Osteoblast (primary cell): Measurements from ENCODE around the gene HEATR9. TPM values are rescaled to one million over a fixed set of nuclear protein-coding genes. Genes with fewer than 3 reads are reported as not detected.

Experiments
- DNase-seq: peaks from one replicate; pipeline ENCODE4 v3.0.0; 2011; ENCODE audit warnings: low spot score, mixed read lengths; ENCODE audit not compliant: insufficient read length; ENCODE audit errors: missing footprints
- H2AFZ ChIP-seq: 2 replicates; pipeline ENCODE4 v1.6.0; 2011; ENCODE audit warnings: mild to moderate bottlenecking, low read length
- H3K27ac ChIP-seq: 2 replicates; pipeline ENCODE4 v1.5.1; 2011; ENCODE audit warnings: mild to moderate bottlenecking, low read depth, low read length, moderate library complexity
- H3K27me3 ChIP-seq: 2 replicates; pipeline ENCODE4 v1.6.0; 2012; ENCODE audit warnings: mild to moderate bottlenecking, control low read depth, inconsistent platforms, low read length, moderate library complexity; ENCODE audit not compliant: insufficient read depth
- H3K36me3 ChIP-seq: 2 replicates; pipeline ENCODE4 v1.5.1; 2011; ENCODE audit warnings: mild to moderate bottlenecking, low read length, control low read depth, moderate library complexity; ENCODE audit not compliant: insufficient read depth
- H3K4me1 ChIP-seq: 2 replicates; pipeline ENCODE4 v1.5.1; 2011; ENCODE audit warnings: mild to moderate bottlenecking, low read length, control low read depth, moderate library complexity; ENCODE audit not compliant: insufficient read depth
- H3K4me2 ChIP-seq: 2 replicates; pipeline ENCODE4 v1.6.0; 2011; ENCODE audit warnings: mild to moderate bottlenecking, low read length; ENCODE audit not compliant: insufficient read depth
- H3K4me3 ChIP-seq: fragments of 200-600 bp; sonication (generic); 3 replicates; pipeline ENCODE4 v1.5.1; 2012; ENCODE audit warnings: mild to moderate bottlenecking, low read length, inconsistent platforms; ENCODE audit not compliant: insufficient read depth
- H3K79me2 ChIP-seq: 2 replicates; pipeline ENCODE4 v1.6.0; 2012; ENCODE audit warnings: mild to moderate bottlenecking, low read length, control low read depth, inconsistent platforms; ENCODE audit not compliant: insufficient read depth
- H3K9me3 ChIP-seq: 2 replicates; pipeline ENCODE4 v1.5.1; 2011; ENCODE audit warnings: low read depth, low read length, control low read depth
- H4K20me1 ChIP-seq: 2 replicates; pipeline ENCODE4 v1.6.0; 2012; ENCODE audit warnings: mild to moderate bottlenecking, low read length, control low read depth; ENCODE audit not compliant: insufficient read depth
- CTCF ChIP-seq: IDR thresholded peaks from 2 replicates; pipeline ENCODE4 v1.5.1; 2011; ENCODE audit warnings: mild to moderate bottlenecking, low read depth, low read length, moderate library complexity; ENCODE audit errors: extremely low read depth
- total RNA-seq: library from RNA; depleted of rRNA; stranded (reverse); fragments of >200 nt; gene quantifications from 2 replicates; pipeline ENCODE4 v1.2.3, GENCODE V29; 2012

Gene HEATR9
- total RNA-seq, 1 donor = not detected

- TF ChIP-seq CTCF = no peak
- H3K9me3 ChIP-seq = no peaks in the 10 kb centered on the region
- H3K36me3 ChIP-seq = no peaks in the 10 kb centered on the region
- no peaks in the 10 kb centered on the region for H3K27me3 ChIP-seq
- DNase-seq = no peak
- no peak overlapping the region for H3K4me2 ChIP-seq
- H3K79me2 ChIP-seq = no peaks in the 10 kb centered on the region
- H3K27ac ChIP-seq = no peak overlapping the region
- no peaks in the 10 kb centered on the region for H4K20me1 ChIP-seq
- H3K4me1 ChIP-seq = no peaks in the 10 kb centered on the region
- no peak overlapping the region for H3K4me3 ChIP-seq
- no peak overlapping the region for H2AFZ ChIP-seq
Measured at GRCh38 chr17:35875072-35875799, 6.5 kb upstream of the HEATR9 start.

DNA sequence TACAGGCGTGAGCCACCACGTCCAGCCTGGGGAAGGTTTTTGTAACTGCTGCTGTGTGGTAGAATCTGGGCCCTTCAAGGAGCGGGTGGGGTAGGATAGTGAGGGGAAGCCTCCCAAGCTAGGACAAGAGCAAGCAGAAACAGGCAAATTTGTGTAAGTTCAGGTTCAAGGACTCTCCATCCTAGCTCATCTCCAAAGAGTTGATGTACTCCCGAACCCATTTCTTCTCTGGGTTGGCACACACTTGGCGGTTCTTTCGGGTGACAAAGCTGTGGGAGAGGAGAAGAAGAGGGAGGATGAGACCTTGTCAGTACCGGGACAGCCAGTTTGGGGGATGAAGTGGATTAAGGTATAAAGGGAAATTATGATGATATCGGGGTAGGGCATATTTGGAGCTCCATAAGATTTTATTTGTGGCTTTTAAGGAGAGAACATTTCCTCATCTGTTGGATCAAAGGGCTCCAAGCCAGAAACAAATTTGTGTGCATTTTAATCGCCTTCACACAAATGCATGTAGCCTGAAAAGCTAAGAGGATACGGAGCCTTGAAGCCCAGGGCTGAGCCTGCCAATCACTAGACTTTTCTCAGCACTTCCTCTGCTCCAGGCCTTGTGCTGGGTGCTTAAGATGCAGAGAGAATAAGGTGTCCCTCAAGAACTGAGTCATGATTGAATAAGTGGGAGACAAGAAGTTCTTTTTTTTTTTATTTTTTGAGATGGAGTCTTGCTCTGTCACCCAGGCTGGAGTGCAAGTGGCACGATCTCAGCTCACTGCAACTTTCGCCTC, 3.7 kb upstream of the HEATR9 start:
- no peak for TF ChIP-seq CTCF
- H4K20me1 ChIP-seq = no peaks in the 10 kb centered on the region

GRCh38 chr17:35870906-35871819, 2.5 kb upstream of the HEATR9 start:
- Histone ChIP-seq H2AFZ (no peak overlapping the region), H3K36me3 (no peaks in the 10 kb centered on the region), H3K4me1 (peaks cover 2% of the 10 kb centered on the region), H4K20me1 (no peaks in the 10 kb centered on the region), H3K9me3 (no peaks in the 10 kb centered on the region), H3K4me2 (no peak overlapping the region), H3K4me3 (no peak overlapping the region), H3K27ac (no peak overlapping the region), H3K79me2 (no peaks in the 10 kb centered on the region), H3K27me3 (no peaks in the 10 kb centered on the region)
- no peak for DNase-seq
- no peak for TF ChIP-seq CTCF

More for the DNA sequence above, 3.7 kb upstream of the HEATR9 start:
- Histone ChIP-seq H3K9me3 (no peaks in the 10 kb centered on the region), H3K4me1 (no peaks in the 10 kb centered on the region), H3K27me3 (no peaks in the 10 kb centered on the region), H3K36me3 (no peaks in the 10 kb centered on the region), H3K4me2 (no peak overlapping the region), H3K79me2 (no peaks in the 10 kb centered on the region), H3K27ac (no peak overlapping the region), H2AFZ (no peak overlapping the region), H3K4me3 (no peak overlapping the region)
- no peak for DNase-seq
